HG03025 (cell line): ENCODE measurements around the gene PLA2G2C.

Experiments
- ATAC-seq: cut with Tn5 transposase; IDR thresholded peaks from one replicate; pipeline ENCODE4 v1.9.1; 2021; ENCODE audit warnings: mild to moderate bottlenecking, moderate library complexity; ENCODE audit not compliant: unreplicated experiment, low FRiP score

Gene PLA2G2C

DNA sequence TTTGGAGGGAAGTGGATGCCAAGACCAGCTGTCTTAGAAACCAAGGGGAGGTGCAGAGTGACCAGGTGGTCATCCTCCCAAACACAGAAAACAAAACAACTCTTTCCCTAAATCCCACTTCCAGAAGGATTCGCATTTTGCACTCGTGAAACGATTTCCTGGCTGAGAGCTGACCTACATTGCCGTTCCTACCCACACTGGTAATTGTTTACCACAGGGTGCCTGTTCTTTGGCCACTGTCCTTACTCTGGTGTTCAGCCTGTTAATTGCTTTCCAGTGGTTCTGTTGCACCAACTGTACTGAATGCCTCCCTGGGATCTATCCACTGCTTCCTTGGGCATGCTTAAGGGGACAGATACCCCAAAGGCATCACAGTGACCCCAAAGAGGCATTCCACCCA is 23.2 kb upstream of the PLA2G2C start:
- ATAC-seq: no peak

DNA sequence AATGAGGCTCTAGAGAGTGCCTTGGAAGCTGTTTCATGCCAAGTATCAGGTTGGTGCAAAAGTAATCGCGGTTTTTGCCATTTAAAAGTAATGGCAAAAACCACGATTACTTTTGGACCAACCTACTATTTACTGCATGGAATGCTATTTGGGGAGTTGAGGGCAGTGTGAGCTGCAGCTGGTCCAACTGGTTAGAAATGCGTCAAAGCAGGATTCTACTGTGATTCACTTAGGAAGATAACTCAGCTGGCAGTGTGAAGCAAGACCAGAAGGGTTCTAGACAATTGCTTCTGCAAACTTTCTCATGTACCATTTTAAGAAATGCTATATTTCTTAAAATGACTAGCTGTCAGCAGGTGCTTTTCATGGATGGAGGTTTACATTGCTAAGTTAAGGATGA is 21.2 kb upstream of the PLA2G2C start:
- no peak for ATAC-seq

DNA sequence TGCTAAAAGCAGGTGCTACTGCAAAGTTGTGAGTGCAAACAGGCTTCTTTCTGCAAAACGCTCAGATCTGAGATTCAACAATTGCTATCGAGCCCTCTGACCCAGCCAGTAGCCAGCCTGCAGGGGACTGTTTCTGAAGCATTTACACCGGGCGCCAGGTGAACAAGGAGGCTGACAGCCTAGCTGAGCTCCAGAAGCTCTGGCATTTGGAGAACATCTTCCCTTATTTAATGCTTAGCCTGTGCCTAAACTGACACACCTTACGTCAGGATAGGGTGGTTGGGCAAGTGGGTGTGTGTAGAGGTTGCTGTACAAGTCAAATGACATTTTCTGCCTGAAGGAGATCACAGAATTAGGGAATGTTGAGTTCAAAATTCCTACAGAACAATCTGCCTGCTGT is 15.8 kb upstream of the PLA2G2C start:
- ATAC-seq: no peak

- no peak for ATAC-seq
Observed at GRCh38 chr1:20200966-20201365, 14.6 kb upstream of the PLA2G2C start.

- ATAC-seq: no peak
Observed at GRCh38 chr1:20199840-20200239, 13.5 kb upstream of the PLA2G2C start.

DNA sequence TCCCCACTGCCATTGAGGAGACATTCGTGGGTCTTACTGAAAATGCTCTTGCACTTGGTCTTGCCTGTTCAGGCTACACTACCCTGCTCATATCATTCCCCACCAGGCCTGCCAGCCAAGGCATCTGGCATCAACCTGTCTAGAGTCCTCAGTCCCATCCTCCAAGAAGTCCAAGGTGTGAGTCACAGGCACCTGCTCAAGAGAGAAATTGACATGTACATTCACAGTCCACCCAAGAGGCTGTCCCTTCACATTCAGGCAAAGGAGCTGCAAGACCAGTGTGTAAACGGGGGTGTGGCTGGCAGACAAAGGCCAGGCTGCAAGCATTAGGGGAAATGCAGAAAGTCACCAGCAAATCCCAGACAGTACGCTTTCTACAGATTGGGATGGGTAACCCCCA is 13.1 kb upstream of the PLA2G2C start:
- no peak for ATAC-seq

GRCh38 chr1:20198918-20199317 is 12.6 kb upstream of the PLA2G2C start:
- no peak for ATAC-seq

DNA sequence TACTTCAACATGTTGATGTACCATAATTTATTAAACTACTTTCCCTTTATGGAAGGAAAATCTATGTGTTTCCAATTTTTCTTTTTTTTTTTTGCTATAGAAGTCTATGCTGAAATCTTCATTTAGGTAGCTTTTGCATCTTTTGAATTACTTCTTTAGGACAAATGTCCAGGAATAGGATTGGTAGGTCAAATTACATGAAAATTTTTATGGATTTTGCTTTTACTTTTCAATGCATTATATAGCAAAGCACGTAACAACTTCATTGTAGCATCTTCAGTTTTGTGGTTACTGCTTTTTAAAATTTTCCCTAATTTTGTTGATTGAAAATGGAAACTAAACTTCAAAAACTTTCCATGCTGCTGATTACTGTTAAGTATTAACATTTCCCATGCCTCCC is 12.0 kb upstream of the PLA2G2C start:
- ATAC-seq: no peak

- ATAC-seq: no peak
Observed at GRCh38 chr1:20197329-20197791, 11.0 kb upstream of the PLA2G2C start.

- no peak for ATAC-seq
Observed at GRCh38 chr1:20195462-20195780, 9.1 kb upstream of the PLA2G2C start.

DNA sequence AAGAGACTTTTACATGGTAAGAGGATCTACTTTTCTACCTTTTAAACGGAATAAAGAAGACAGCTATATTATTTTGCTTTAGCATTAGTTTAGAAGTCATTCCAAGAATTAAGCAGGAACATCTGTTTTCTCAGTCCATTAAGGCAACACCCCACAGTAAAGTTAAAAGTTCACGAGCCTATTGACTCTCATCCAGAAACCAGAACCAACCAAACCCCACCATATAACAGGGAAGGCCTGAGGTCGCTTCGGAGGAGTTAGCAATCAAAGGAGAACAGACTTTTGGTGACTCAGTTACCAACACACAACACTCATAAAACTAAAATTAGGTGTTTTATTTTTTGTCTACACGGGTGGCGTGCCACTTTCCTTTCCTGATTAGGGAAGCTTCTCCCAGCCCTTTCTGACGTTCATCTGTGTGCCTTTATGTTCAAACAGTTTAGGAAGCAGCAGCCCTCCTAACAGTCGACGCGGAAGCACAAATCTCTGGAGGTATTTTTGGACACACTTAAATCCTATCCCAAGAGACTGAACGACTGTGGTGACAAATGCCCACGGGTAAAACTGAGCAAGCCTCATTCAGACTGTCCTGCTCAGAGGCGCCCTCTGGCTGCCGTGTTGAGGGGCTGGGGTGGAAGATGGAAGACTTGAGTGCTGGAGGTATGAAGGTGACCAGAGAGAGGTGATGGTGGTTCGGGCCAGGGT is 8.6 kb upstream of the PLA2G2C start:
- ATAC-seq: no peak

- no peak for ATAC-seq
Observed at GRCh38 chr1:20194224-20194623, 7.9 kb upstream of the PLA2G2C start.

GRCh38 chr1:20192871-20193411 is 6.6 kb upstream of the PLA2G2C start:
- no peak for ATAC-seq

DNA sequence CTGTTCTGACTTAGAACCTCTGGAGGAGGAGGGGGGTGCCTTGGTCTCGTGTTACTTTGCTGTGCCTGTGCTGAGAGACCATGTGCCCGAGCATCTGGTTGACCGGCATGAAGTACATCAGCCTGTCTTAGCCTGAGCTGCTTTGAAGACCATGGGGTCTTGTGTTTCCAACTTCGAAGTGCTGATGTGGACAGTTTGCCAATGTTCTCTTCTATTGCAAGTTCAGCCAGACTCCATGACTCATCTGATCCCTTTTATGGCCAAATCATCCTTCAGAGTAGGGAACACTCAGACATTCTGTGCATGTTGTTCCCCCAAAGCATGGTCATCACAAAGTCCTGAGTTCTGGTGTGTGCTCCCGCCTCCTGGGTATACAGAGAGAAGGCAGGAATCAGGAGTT is 6.0 kb upstream of the PLA2G2C start:
- ATAC-seq: no peak

GRCh38 chr1:20191266-20191825 is 5.0 kb upstream of the PLA2G2C start:
- no peak for ATAC-seq

DNA sequence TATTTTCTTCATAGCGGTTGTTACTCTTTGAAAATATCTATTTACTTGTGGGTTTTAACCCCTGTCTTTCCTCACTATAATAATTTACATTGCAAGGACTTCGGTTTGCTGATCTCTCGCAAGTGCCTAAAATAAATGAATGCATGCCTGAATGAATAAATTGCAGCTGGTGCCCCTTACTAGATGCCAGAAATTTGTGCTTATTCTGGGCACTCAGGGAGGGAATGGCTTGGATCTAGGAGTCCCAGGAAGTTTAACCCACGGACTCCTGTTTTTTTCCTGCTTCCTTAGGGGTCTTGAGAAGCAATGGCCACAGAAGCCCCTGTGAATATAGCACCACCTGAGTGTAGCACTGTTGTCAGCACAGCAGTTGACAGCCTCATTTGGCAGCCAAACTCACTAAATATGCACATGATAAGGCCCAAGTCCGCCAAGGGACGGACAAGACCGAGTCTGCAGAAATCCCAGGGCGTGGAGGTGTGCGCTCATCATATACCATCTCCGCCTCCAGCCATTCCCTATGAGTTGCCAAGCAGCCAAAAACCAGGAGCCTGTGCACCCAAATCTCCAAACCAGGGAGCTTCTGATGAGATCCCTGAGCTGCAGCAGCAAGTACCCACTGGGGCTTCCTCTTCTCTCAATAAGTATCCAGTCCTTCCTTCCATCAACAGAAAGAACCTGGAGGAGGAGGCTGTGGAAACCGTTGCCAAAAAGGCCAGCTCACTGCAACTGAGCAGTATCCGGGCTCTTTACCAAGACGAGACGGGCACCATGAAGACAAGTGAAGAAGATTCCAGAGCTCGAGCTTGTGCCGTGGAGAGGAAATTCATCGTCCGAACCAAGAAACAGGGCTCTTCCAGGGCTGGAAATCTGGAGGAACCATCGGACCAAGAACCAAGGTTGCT is 4.2 kb upstream of the PLA2G2C start:
- no peak for ATAC-seq

DNA sequence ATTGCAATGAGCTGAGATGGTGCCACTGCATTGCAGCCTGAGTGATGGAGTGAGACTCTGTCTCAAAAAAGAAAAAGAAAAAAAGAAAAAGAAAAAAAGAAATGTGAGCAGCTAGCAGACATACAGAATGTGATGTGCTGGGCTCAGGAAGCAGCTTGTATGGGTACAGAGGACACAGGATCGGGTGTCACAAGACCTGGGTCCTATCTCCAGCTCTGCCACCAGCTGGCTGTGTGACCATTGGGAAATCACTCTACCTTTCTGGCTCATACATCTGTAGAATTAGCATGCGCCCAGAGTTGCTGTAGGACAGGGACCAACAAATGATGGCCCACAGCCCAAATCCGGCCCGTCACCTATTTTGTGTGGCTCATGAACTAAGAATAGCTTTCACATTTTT is 3.3 kb upstream of the PLA2G2C start:
- ATAC-seq: no peak

- no peak for ATAC-seq
Observed at GRCh38 chr1:20188455-20188817, 2.1 kb upstream of the PLA2G2C start.

GRCh38 chr1:20187813-20188454 is 1.6 kb upstream of the PLA2G2C start:
- ATAC-seq: no peak

DNA sequence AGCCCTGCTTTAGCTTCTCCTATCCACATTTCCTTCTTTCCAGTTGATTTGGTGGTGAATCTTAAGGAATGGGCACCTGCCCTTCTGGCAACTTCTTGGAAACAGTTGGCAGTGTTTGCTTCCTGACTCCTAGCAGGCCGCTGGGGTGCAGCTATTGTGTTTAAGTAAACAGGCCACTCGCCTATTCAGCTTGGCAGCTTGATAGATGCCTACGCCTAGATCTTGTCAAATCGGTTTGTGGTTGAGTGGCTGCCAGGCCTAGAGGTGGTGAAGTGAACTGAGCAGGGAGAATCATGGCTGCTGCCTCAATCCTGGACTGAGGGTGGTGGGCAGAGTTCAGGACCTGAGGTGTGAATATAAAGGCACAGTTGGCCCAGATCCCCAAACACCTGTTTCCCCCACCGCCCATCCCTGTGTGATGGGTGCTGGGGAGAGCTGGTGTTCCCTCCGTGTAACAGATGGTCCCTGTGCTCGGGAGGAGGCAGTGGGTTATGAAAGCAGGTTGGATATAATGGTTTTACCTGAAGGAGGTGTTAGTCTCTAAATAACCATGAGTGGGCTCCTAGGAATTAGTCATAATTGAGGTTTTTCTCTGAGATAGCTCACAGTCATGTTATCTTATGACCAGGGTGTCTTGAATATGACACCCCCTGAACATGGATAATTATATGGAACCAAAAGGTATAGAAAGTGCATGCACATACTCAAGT is 940 bp upstream of the PLA2G2C start:
- ATAC-seq: no peak
